Peyer's patch (tissue), 4 donors: ENCODE results near the gene CEMIP.

Experiments used
- CTCF ChIP-seq, 6 experiments: fragments of 450-650 bp in 4 of 6; fragments of 200-600 bp in 2 of 6; sonication (generic) in 1 of 6; IDR thresholded peaks; one replicate each; pipeline ENCODE4 v1.5.1; 2017 to 2019; ENCODE audit warnings: antibody characterized with exemption in 6 of 6, mild to moderate bottlenecking in 3 of 6, moderate library complexity in 1 of 6
- POLR2A ChIP-seq, 2 donors: fragments of 450-650 bp; IDR thresholded peaks; one replicate each; pipeline ENCODE4 v1.5.1; 2017; ENCODE audit warnings: antibody characterized with exemption in 2 of 2, mild to moderate bottlenecking in 2 of 2, moderate library complexity in 2 of 2

GRCh38 chr15:80999623-81000036, 220.5 kb downstream of the CEMIP start:
- TF ChIP-seq POLR2A (IDR thresholded peaks at IDR 0.05) (peak in 1 of 2 donors; percentile 32), CTCF (IDR thresholded peaks at IDR 0.05) (no peak)
